Kidney (tissue), 14 donors: ENCODE measurements around the gene CLASP1. TPM values are rescaled to one million over a fixed set of nuclear protein-coding genes. Genes with fewer than 3 reads are reported as not detected.

Experiments used
- DNase-seq, 5 donors: peaks; one replicate each; pipeline ENCODE4 v3.0.0-alpha.2; 2013 to 2020
- FAIRE-seq: peaks from 2 replicates; lab custom pipeline; 2012; peaks lifted over from hg19 to GRCh38; lab: Jason Lieb, UNC
- H3K27ac ChIP-seq, 2 donors: one replicate each; pipeline ENCODE4 v1.7.0; 2013; ENCODE audit warnings: low read depth in 2 of 2, low read length in 2 of 2, inconsistent platforms in 1 of 2
- H3K27me3 ChIP-seq: one replicate; pipeline ENCODE4 v1.7.1; 2013; ENCODE audit warnings: low read length, inconsistent platforms; ENCODE audit not compliant: control insufficient read depth, insufficient read depth
- H3K36me3 ChIP-seq, 3 donors: one replicate each; pipeline versions ENCODE4 v1.7.0 to v1.7.1; 2013; ENCODE audit warnings: low read length in 3 of 3, control low read depth in 1 of 3, inconsistent platforms in 1 of 3; ENCODE audit not compliant: insufficient read depth in 3 of 3, control insufficient read depth in 2 of 3
- H3K4me1 ChIP-seq, 3 donors: one replicate each; pipeline versions ENCODE4 v1.7.0 to v1.7.1; 2013; ENCODE audit warnings: low read length in 3 of 3, inconsistent platforms in 1 of 3, low read depth in 1 of 3; ENCODE audit not compliant: control insufficient read depth in 2 of 3, insufficient read depth in 2 of 3
- H3K4me3 ChIP-seq, 3 donors: one replicate each; pipeline versions ENCODE4 v1.7.0 to v1.8.1; 2013; ENCODE audit warnings: low read length in 3 of 3, control low read depth in 1 of 3, inconsistent platforms in 1 of 3
- H3K9ac ChIP-seq, 3 donors: one replicate each; pipeline versions ENCODE4 v1.7.0 to v1.7.1; 2013; ENCODE audit warnings: low read length in 3 of 3, control low read depth in 1 of 3, inconsistent platforms in 1 of 3
- H3K9me3 ChIP-seq, 3 donors: one replicate each; pipeline versions ENCODE4 v1.7.0 to v1.7.1; 2013; ENCODE audit warnings: low read length in 3 of 3, control low read depth in 1 of 3, inconsistent platforms in 1 of 3; ENCODE audit not compliant: control insufficient read depth in 2 of 3, insufficient read depth in 1 of 3
- CTCF ChIP-seq: IDR thresholded peaks from 3 replicates; pipeline ENCODE4 v1.5.1; 2012; ENCODE audit warnings: mild to moderate bottlenecking, moderate library complexity, borderline replicate concordance; ENCODE audit not compliant: insufficient read depth; ENCODE audit errors: extremely low read depth
- intact Hi-C: fragments of 100-400 bp; cut with DNase I; formaldehyde crosslinking; loops from one replicate; pipeline ENCODE4 v1.11.1; 2022
- polyA plus RNA-seq: library from polyadenylated mRNA; stranded (reverse); fragments of 350-450 nt; fragmentation: Illumina TruSeq; extraction: RNeasy Lipid Tissue Mini Kit (QIAGEN cat#74804); gene quantifications from one replicate; pipeline ENCODE4 v1.2.3, GENCODE V29; 2014; ENCODE audit warnings: low read depth, low replicate concordance; ENCODE audit not compliant: insufficient read depth
- total RNA-seq: library from RNA; stranded (reverse); fragmentation: NEBNext Ultra II Directional; extraction: Animal tissue kit (Norgen Biotek cat#: 25700); gene quantifications from one replicate; pipeline ENCODE4 v1.2.1, GENCODE V29; 2021
- donor health status: control.
- donor health status: control.
- donor health status: control.
- donor health status: control.
- donor health status: control.
- donor health status: DM: yes; HTN: yes; CAD: no.
- donor health status: Normal renal cell carcinoma (clear cell type).

CLASP1 gene
- total and polyA plus RNA-seq, 2 donors from 2014 or later = 6.8 to 71.5 TPM

DNA sequence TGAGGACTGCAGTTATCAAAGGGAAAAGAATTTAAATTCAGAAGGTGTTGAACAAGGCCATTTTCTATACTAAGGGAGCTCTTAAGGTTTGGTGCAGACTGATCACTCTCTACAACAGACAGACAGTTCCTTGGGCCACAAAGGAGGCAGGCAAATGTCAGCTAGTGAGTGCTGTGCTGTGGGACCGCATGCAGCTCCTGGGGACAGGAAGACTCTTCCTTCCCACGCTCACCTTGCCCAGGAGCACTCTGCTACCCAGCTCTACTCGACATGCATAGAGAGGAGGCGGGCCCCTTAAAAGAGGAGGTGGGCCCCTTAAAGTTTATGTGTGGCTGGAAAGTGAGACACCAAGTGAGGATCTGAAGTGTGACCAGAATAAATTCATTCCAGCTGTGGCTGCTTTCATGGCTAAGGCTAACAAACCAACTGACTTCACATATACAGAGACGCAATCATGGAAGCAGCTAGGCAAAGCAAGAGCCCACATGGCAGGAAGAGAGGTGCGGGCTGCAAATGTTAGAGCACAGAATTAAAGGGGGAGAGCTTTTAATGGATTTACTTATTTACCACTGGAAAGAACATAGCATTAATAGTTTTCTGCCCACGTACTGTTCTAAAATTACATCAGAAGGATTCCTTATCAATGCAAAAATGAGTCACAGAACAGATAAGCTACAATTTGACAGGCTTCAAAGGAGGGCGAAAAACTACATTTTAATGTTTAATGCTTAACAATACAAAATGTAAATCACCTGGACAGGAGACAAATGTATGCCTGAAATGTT is 220.0 kb downstream of the CLASP1 start:
- Histone ChIP-seq H3K4me1 (no peaks in the 10 kb centered on the region), H3K9me3 (peaks cover 0 to 2% (median 0%) of the 10 kb centered on the region in 3 donors), H3K27me3 (no peaks in the 10 kb centered on the region), H3K9ac (no peak overlapping the region), H3K36me3 (peaks cover 0 to 21% (median 10%) of the 10 kb centered on the region in 3 donors), H3K4me3 (no peak overlapping the region), H3K27ac (no peak overlapping the region)
- DNase-seq (no peak), FAIRE-seq (no peak)
- intact Hi-C loops = no loop called here
- no peak for TF ChIP-seq CTCF

GRCh38 chr2:121427187-121427689 is 222.0 kb downstream of the CLASP1 start:
- peaks cover 0 to 2% (median 0%) of the 10 kb centered on the region in 3 donors for H3K9me3 ChIP-seq
- FAIRE-seq (no peak), DNase-seq (no peak)
- TF ChIP-seq CTCF = no peak
- H3K27ac ChIP-seq = no peak overlapping the region
- intact Hi-C loops = no loop called here
- no peak overlapping the region for H3K9ac ChIP-seq
- H3K4me3 ChIP-seq = no peak overlapping the region
- H3K27me3 ChIP-seq = no peaks in the 10 kb centered on the region
- peaks cover 0 to 21% (median 10%) of the 10 kb centered on the region in 3 donors for H3K36me3 ChIP-seq
- no peaks in the 10 kb centered on the region for H3K4me1 ChIP-seq

DNA sequence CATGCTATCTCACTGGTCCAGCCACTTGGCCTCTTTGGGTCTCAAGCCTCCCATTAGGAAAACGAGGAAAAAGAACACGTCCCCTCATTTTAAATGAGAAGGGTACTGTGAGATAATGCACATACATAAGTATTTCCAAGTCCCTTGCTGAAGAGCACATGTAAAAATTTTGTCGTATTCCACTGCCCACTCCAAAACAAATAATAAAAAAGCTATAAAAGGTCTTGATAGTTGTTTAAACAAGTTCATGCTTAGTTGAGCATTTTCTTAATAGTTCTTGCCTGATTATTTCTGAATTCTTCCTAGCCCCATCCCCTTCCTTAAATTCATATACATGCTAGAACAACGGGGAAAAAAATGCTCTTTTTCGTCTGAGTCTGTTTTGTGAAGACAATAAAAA is 228.8 kb downstream of the CLASP1 start:
- FAIRE-seq (no peak), DNase-seq (no peak)
- intact Hi-C loops = no loop called here
- H3K4me3 ChIP-seq = no peak overlapping the region
- H3K4me1 ChIP-seq = no peaks in the 10 kb centered on the region
- no peak overlapping the region for H3K27ac ChIP-seq
- TF ChIP-seq CTCF = no peak
- peaks cover 0 to 6% (median 3%) of the 10 kb centered on the region in 3 donors for H3K36me3 ChIP-seq
- no peaks in the 10 kb centered on the region for H3K27me3 ChIP-seq
- no peak overlapping the region for H3K9ac ChIP-seq
- H3K9me3 ChIP-seq = no peaks in the 10 kb centered on the region
